ENCODE results near the gene TSEN34. TPM values are rescaled to one million over a fixed set of nuclear protein-coding genes. Genes with fewer than 3 reads are reported as not detected.
"Not testable (repeated sequence)": the region's sequence is repeated elsewhere in the genome, so short reads cannot be mapped to it uniquely, and the experiment has no call there.

TSEN34 gene
- total RNA-seq, 1 donor from 2014 or later = 29.7 TPM

DNA sequence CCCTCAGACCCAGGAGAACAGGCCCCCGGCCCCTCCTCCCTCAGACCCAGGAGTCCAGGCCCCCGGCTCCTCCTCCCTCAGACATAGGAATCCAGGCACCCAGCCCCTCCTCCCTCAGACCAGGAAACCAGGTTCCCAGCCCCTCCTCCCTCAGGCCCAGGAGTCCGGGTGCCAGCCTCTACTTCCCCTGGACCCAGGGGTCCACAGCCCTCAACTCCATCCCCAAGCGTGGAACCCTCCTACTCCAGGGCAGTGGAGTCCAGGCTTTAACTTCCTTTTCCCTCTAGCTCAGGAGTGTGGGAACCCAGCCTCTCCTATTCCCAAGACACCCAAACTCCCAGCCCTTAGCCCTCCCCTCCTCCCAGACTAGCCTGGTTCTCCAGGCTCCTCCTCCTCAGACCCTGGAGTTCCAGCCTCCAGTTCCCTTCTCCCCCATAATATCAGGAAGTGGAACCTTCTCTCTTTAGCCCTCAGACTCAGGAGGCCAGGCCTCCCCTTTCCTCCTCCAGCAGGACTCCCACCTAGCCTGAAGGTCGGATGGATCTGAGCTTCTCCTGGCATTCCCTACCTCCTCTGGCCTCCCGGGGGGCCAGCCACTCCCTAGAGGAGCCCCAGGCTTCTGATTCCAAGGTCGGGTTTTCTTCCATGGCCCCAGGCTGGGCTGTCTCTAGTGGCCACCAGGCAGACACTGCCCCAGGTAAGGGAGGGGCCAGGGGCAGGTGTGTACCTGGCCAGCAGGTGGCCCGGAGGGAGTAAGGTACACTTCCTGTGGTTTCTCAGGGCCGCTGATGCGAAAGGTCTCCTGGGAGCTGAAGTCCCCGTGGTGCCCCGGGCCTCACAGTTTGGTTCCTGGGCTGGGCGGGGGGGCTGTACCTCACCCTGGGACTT lies 18.4 kb upstream of the TSEN34 start, which contains the start of gene TMC4:
Gene TMC4 (minus strand): TSS at position 690 of the 888 bp plus-strand sequence. CDS start 43 bp downstream, at position 647.
- peaks cover 0 to 2% (median 0%) of the 10 kb centered on the region in 3 donors for H3K36me3 ChIP-seq (ENCODE audit: control insufficient read depth in 3 of 3, insufficient read depth in 3 of 3, low read length in 3 of 3)
- H3K27me3 ChIP-seq (ENCODE audit: control insufficient read depth in 3 of 3, insufficient read depth in 3 of 3, low read length in 3 of 3) = peaks cover 8 to 27% (median 12%) of the 10 kb centered on the region in 3 donors
- no peaks in the 10 kb centered on the region for H3K9me3 ChIP-seq (ENCODE audit: control insufficient read depth in 3 of 3, low read length in 3 of 3)
- H3K4me1 ChIP-seq (ENCODE audit: control insufficient read depth in 3 of 3, insufficient read depth in 3 of 3, low read length in 3 of 3) = peaks cover 0 to 4% (median 3%) of the 10 kb centered on the region in 3 donors
- H3K27ac ChIP-seq (ENCODE audit: low read depth, low read length) = peak within 1 kb of the TSS; percentile 50
- H3K4me3 ChIP-seq (ENCODE audit: low read length in 3 of 3) = no peak within 1 kb of the TSS
- H3K9ac ChIP-seq (ENCODE audit: low read depth in 1 of 3, low read length in 3 of 3) = peak within 1 kb of the TSS in 1 of 3 donors; percentile 60

DNA sequence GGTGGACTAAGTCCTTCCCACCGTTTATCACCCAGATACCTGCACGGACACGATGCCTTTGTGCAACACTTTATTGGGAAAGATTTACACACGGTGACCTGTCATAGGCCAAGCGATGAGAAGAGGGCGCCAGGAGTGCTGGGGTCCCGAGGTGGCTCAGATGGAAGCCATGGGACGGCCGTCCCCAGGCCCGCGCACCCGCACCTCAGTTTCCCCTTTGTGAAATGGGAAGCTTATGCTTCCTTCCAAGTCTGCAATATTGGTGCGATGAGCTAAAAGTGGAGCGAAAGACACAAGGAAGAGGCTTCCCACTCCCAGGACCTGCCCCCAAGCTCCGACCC lies 17.8 kb upstream of the TSEN34 start:
- Histone ChIP-seq H3K4me3 (ENCODE audit: low read length in 3 of 3) (no peak overlapping the region), H3K27ac (ENCODE audit: low read depth, low read length) (no peak overlapping the region)

DNA sequence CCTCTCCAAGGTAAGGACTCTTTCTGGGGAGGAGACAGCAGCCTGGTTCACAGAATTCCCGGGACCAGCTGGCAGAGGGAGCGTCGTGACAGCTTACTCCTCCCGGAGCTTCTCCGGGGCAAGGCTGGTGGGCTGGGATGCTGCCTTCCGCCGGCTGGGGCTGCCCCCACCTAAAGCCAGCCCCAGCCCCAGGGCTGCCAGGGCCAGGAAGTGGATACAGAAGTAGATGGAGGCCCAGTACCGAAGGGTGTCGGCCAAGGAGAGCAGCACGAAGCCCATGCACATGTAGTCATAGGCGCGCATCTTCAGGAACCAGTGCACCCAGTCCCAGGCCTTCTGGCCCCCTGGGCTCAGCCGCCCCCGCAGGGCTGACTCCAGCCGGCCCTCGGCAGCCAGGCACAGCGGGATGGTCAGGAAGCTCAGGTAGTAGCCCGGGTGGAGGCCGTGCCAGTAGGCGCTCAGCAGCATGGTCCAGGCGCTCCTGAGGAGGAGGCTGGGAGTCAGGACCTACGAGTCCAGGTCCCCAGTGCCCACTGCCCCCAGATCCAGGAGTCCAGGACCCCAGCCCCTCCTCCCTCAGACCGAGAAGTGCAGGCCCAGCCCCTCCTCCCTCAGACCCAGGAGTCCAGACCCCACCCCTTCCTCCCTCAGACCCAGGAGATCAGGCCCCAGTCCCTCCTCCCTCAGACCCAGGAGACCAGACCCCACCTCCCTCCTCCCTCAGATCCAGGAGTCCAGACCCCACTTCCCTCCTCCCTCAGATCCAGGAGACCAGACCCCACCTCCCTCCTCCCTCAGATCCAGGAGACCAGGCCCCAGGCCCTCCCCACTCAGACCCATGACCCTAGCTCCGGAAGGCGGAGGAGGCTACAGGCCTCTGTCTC lies 16.9 kb upstream of the TSEN34 start:
- Histone ChIP-seq H3K36me3 (ENCODE audit: control insufficient read depth in 3 of 3, insufficient read depth in 3 of 3, low read length in 3 of 3) (peaks cover 0 to 2% (median 0%) of the 10 kb centered on the region in 3 donors), H3K9me3 (ENCODE audit: control insufficient read depth in 3 of 3, low read length in 3 of 3) (no peaks in the 10 kb centered on the region), H3K4me1 (ENCODE audit: control insufficient read depth in 3 of 3, insufficient read depth in 3 of 3, low read length in 3 of 3) (no peaks in the 10 kb centered on the region), H3K9ac (ENCODE audit: low read depth in 1 of 3, low read length in 3 of 3) (no peak overlapping the region), H3K27me3 (ENCODE audit: control insufficient read depth in 3 of 3, insufficient read depth in 3 of 3, low read length in 3 of 3) (peaks cover 8 to 22% (median 12%) of the 10 kb centered on the region in 3 donors), H3K27ac (ENCODE audit: low read depth, low read length) (no peak overlapping the region), H3K4me3 (ENCODE audit: low read length in 3 of 3) (no peak overlapping the region)

More for the DNA sequence above, 17.8 kb upstream of the TSEN34 start:
- Histone ChIP-seq H3K9ac (ENCODE audit: low read depth in 1 of 3, low read length in 3 of 3) (peak overlapping the region in 1 of 3 donors; percentile 60), H3K9me3 (ENCODE audit: control insufficient read depth in 3 of 3, low read length in 3 of 3) (no peaks in the 10 kb centered on the region), H3K4me1 (ENCODE audit: control insufficient read depth in 3 of 3, insufficient read depth in 3 of 3, low read length in 3 of 3) (peaks cover 0 to 2% (median 2%) of the 10 kb centered on the region in 3 donors), H3K27me3 (ENCODE audit: control insufficient read depth in 3 of 3, insufficient read depth in 3 of 3, low read length in 3 of 3) (peaks cover 8 to 23% (median 12%) of the 10 kb centered on the region in 3 donors), H3K36me3 (ENCODE audit: control insufficient read depth in 3 of 3, insufficient read depth in 3 of 3, low read length in 3 of 3) (peaks cover 0 to 2% (median 0%) of the 10 kb centered on the region in 3 donors)

DNA sequence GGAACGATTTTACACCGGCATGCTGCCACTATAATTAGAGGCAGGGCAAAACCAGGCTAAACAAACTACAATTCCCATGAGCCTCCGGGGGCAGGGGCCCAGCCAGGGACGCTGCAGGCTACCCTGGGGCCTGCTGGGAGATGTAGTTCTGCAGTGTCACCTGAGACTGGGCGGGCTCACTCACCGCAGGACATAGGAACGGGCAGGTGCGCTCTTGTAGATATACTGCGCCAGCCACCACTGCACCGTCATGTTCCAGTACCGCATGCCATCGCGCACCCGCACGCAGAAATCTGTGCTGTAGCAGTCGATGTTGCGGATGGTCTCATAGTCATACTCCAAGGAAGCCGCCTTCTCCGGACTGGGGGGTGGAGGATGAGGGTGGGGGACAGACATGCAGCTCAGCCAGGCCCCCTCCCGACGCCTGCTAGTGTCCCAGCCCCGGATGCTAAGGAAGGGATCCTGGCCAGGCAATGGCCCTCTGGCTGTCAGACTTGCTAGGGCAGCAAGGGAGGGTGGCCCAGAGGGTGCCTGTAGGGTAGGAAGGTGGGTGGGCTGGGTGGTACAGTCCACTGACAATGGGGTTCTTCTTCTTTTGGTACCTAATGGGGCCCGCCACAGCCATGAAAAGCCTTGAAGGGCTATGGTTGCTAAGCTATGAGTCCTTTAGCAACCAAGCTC lies 12.4 kb upstream of the TSEN34 start:
- Histone ChIP-seq H3K4me1 (ENCODE audit: control insufficient read depth in 3 of 3, insufficient read depth in 3 of 3, low read length in 3 of 3) (no peaks in the 10 kb centered on the region), H3K27me3 (ENCODE audit: control insufficient read depth in 3 of 3, insufficient read depth in 3 of 3, low read length in 3 of 3) (peaks cover 0 to 9% (median under 1%) of the 10 kb centered on the region in 3 donors), H3K36me3 (ENCODE audit: control insufficient read depth in 3 of 3, insufficient read depth in 3 of 3, low read length in 3 of 3) (peaks cover 0 to 5% (median 2%) of the 10 kb centered on the region in 3 donors), H3K4me3 (ENCODE audit: low read length in 3 of 3) (no peak overlapping the region), H3K9ac (ENCODE audit: low read depth in 1 of 3, low read length in 3 of 3) (no peak overlapping the region), H3K27ac (ENCODE audit: low read depth, low read length) (no peak overlapping the region), H3K9me3 (ENCODE audit: control insufficient read depth in 3 of 3, low read length in 3 of 3) (no peaks in the 10 kb centered on the region)

DNA sequence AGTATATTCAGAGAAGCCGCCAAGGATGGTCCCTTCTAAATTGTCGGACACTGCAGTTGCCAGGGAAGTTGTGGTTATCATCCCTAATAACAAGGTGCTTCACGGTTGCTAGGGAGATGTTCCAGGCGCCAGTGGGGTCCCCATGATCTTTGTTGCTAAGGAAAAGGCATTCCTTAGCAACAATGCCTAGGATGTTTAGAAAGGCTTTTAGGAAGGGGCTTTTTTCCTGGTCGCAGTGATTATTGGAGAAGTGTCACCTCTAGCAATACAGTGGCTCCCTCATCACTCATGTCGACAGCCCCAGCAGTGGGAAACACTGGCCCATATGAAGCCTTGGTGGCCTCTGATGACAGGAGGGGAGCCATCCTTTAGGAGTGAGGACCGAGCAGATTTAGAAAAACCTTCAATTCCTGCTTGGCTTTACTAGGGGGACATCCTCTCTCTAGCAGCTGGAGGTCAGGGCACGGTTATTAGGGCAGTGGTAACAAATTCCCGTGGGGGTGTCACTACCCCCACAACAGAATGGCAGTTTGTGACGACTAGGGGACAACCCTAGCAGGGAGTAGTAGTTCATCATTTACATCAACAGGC lies 11.8 kb upstream of the TSEN34 start:
- Histone ChIP-seq H3K9ac (ENCODE audit: low read depth in 1 of 3, low read length in 3 of 3) (no peak overlapping the region), H3K27me3 (ENCODE audit: control insufficient read depth in 3 of 3, insufficient read depth in 3 of 3, low read length in 3 of 3) (peaks cover 0 to 3% (median 0%) of the 10 kb centered on the region in 3 donors), H3K36me3 (ENCODE audit: control insufficient read depth in 3 of 3, insufficient read depth in 3 of 3, low read length in 3 of 3) (peaks cover 0 to 5% (median 3%) of the 10 kb centered on the region in 3 donors), H3K9me3 (ENCODE audit: control insufficient read depth in 3 of 3, low read length in 3 of 3) (no peaks in the 10 kb centered on the region), H3K27ac (ENCODE audit: low read depth, low read length) (no peak overlapping the region), H3K4me1 (ENCODE audit: control insufficient read depth in 3 of 3, insufficient read depth in 3 of 3, low read length in 3 of 3) (no peaks in the 10 kb centered on the region), H3K4me3 (ENCODE audit: low read length in 3 of 3) (no peak overlapping the region)

DNA sequence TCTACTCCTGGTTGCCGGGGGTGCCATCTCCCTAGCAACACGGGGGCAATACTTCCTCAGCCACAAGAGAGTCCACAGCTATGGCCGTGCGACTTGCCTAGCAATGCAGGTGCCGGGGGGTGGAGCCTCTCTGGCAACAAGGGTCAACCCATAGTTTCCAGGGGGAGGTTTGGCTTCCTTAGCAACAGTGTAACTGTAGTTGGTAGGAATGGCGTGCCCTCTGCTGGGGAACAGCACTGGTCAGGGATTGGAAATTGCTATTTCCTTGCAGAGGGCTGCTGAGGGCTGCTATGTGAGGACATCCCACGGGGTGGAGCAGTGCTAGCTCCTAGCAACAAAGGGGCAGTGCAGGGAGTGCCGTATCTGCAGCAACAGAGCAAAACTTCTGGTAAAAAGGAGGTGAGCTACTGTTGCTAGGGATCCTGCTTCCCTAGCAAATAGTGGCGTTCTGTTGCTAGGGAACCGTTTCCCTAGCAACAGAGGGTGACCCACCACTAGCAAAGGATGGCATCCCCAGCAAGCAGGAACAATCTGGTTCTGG lies 11.1 kb upstream of the TSEN34 start:
- no peak overlapping the region for H3K9ac ChIP-seq (ENCODE audit: low read depth in 1 of 3, low read length in 3 of 3)
- H3K9me3 ChIP-seq (ENCODE audit: control insufficient read depth in 3 of 3, low read length in 3 of 3) = no peaks in the 10 kb centered on the region
- H3K36me3 ChIP-seq (ENCODE audit: control insufficient read depth in 3 of 3, insufficient read depth in 3 of 3, low read length in 3 of 3) = peaks cover 0 to 5% (median 3%) of the 10 kb centered on the region in 3 donors
- no peak overlapping the region for H3K4me3 ChIP-seq (ENCODE audit: low read length in 3 of 3)
- no peaks in the 10 kb centered on the region for H3K4me1 ChIP-seq (ENCODE audit: control insufficient read depth in 3 of 3, insufficient read depth in 3 of 3, low read length in 3 of 3)
- no peaks in the 10 kb centered on the region for H3K27me3 ChIP-seq (ENCODE audit: control insufficient read depth in 3 of 3, insufficient read depth in 3 of 3, low read length in 3 of 3)
- H3K27ac ChIP-seq (ENCODE audit: low read depth, low read length) = no peak overlapping the region

DNA sequence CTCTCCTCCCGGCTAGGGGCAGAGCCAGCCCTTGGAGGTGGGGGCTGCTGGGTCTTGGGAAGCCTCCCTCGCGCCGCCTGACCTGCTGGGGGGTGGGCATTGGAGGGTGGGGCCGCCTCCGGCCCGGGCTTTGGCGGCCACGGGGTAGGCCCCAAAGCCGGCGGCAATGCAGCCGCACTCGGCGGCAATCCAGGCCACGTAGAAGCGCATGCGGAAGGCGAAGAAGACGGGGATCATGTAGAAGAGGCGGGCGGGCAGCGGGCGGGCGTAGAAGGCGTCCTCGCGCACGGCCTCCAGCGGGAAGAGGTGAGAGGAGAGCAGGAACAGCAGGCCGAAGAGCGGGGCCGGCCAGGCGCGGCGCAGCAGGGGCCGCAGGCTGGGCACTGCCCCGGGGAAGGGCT lies 10.4 kb upstream of the TSEN34 start:
- H3K36me3 ChIP-seq (ENCODE audit: control insufficient read depth in 3 of 3, insufficient read depth in 3 of 3, low read length in 3 of 3) = peaks cover 0 to 5% (median 3%) of the 10 kb centered on the region in 3 donors

DNA sequence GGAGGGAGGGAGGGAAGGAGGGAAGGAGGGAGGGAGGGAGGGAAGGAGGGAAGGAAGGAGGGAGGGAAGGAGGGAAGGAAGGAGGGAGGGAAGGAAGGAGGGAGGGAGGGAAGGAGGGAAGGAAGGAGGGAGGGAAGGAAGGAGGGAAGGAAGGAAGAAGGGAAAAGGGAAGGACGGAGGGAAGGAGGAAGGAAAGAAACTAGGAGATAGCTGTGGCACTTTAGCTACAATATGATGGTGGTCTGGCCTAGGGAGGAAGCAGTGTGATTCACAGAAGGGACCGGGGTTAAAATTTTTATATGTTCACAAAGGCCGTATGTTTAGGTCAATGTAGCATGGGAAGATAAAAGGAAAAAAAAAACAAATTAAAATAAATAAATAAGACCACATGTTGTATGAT lies 9.2 kb upstream of the TSEN34 start:
- not testable (repeated sequence) for H3K4me1 ChIP-seq (ENCODE audit: control insufficient read depth in 3 of 3, insufficient read depth in 3 of 3, low read length in 3 of 3); H3K27me3 ChIP-seq (ENCODE audit: control insufficient read depth in 3 of 3, insufficient read depth in 3 of 3, low read length in 3 of 3); H3K9ac ChIP-seq (ENCODE audit: low read depth in 1 of 3, low read length in 3 of 3); H3K9me3 ChIP-seq (ENCODE audit: control insufficient read depth in 3 of 3, low read length in 3 of 3); H3K36me3 ChIP-seq (ENCODE audit: control insufficient read depth in 3 of 3, insufficient read depth in 3 of 3, low read length in 3 of 3); H3K4me3 ChIP-seq (ENCODE audit: low read length in 3 of 3); H3K27ac ChIP-seq (ENCODE audit: low read depth, low read length)

More for the DNA sequence above, 10.4 kb upstream of the TSEN34 start:
- H3K4me1 ChIP-seq (ENCODE audit: control insufficient read depth in 3 of 3, insufficient read depth in 3 of 3, low read length in 3 of 3) = no peaks in the 10 kb centered on the region
- H3K27ac ChIP-seq (ENCODE audit: low read depth, low read length) = no peak overlapping the region
- H3K4me3 ChIP-seq (ENCODE audit: low read length in 3 of 3) = no peak overlapping the region
- H3K9me3 ChIP-seq (ENCODE audit: control insufficient read depth in 3 of 3, low read length in 3 of 3) = no peaks in the 10 kb centered on the region
- H3K27me3 ChIP-seq (ENCODE audit: control insufficient read depth in 3 of 3, insufficient read depth in 3 of 3, low read length in 3 of 3) = no peaks in the 10 kb centered on the region
- H3K9ac ChIP-seq (ENCODE audit: low read depth in 1 of 3, low read length in 3 of 3) = no peak overlapping the region

DNA sequence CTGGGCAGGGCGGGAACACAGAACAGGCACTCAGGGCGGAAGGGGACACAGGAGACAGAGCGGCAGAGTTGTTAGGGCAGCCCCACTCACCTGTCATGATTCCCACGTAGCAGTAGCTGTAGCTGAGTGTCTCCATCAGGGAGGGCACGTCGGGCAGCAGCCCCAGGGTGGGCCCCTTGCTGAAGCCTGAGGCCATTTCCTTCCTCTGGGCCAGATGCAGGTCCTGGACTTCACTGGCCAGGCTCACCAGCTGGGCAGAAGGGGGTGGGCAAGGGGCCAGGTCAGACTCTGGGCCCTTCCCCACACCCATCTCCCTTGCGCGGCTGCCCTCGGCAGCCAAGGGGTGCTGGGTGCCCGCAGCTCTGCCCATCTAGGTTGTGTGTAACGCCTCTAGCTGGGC lies 7.7 kb upstream of the TSEN34 start:
- Histone ChIP-seq H3K4me3 (ENCODE audit: low read length in 3 of 3) (no peak overlapping the region), H3K27ac (ENCODE audit: low read depth, low read length) (no peak overlapping the region), H3K9ac (ENCODE audit: low read depth in 1 of 3, low read length in 3 of 3) (no peak overlapping the region), H3K9me3 (ENCODE audit: control insufficient read depth in 3 of 3, low read length in 3 of 3) (no peaks in the 10 kb centered on the region), H3K27me3 (ENCODE audit: control insufficient read depth in 3 of 3, insufficient read depth in 3 of 3, low read length in 3 of 3) (no peaks in the 10 kb centered on the region), H3K4me1 (ENCODE audit: control insufficient read depth in 3 of 3, insufficient read depth in 3 of 3, low read length in 3 of 3) (peaks cover 2 to 5% (median 4%) of the 10 kb centered on the region in 3 donors), H3K36me3 (ENCODE audit: control insufficient read depth in 3 of 3, insufficient read depth in 3 of 3, low read length in 3 of 3) (peaks cover 0 to 8% (median 3%) of the 10 kb centered on the region in 3 donors)
